H1 (cell line): Measurements from ENCODE around the gene INPP5J. TPM values are rescaled to one million over a fixed set of nuclear protein-coding genes. Genes with fewer than 3 reads are reported as not detected.

Experiments used
- CTCF ChIA-PET: fragments of 300-600 bp; sonication (Branson Sonifier 250); formaldehyde crosslinking; loops from one replicate; lab custom pipeline; 2021; ENCODE audit not compliant: partially characterized antibody; lab: Charles Lee
- POLR2A ChIA-PET: fragments of 300-600 bp; sonication (Branson Sonifier 250); formaldehyde crosslinking; loops from one replicate; lab custom pipeline; 2021; ENCODE audit warnings: inconsistent platforms; ENCODE audit not compliant: partially characterized antibody; lab: Charles Lee
- DNase-seq, 2 experiments: peaks; one replicate each; pipeline versions ENCODE4 v3.0.0 to v3.0.0-alpha.2; 2010 to 2022; ENCODE audit warnings: low spot score in 2 of 2, low read depth in 1 of 2, mixed read lengths in 1 of 2
- FAIRE-seq: peaks from 2 replicates; lab custom pipeline; 2011; peaks lifted over from hg19 to GRCh38; lab: Jason Lieb, UNC
- H2AFZ ChIP-seq: 2 replicates; pipeline ENCODE4 v1.8.1; 2012; ENCODE audit warnings: low read length, inconsistent platforms
- H2AK5ac ChIP-seq: 2 replicates; pipeline ENCODE4 v1.6.1; 2013; ENCODE audit warnings: low read depth, low read length
- H2BK120ac ChIP-seq: replicated peaks from 2 replicates; pipeline ENCODE3; 2013; ENCODE audit warnings: low read depth, low read length, inconsistent platforms
- H2BK12ac ChIP-seq: 2 replicates; pipeline ENCODE4 v1.6.1; 2013; ENCODE audit warnings: low read depth, low read length
- H2BK15ac ChIP-seq: 2 replicates; pipeline ENCODE4 v1.6.1; 2013; ENCODE audit warnings: low read length
- H2BK20ac ChIP-seq: 2 replicates; pipeline ENCODE4 v1.6.1; 2013; ENCODE audit warnings: low read length
- H2BK5ac ChIP-seq: 2 replicates; pipeline ENCODE4 v1.6.1; 2013; ENCODE audit warnings: low read depth, low read length
- H3K14ac ChIP-seq: 2 replicates; pipeline ENCODE4 v1.6.1; 2013; ENCODE audit warnings: inconsistent platforms; ENCODE audit not compliant: insufficient read length
- H3K18ac ChIP-seq: 2 replicates; pipeline ENCODE4 v1.6.1; 2013; ENCODE audit warnings: low read length; ENCODE audit errors: extremely low read depth
- H3K23ac ChIP-seq: 2 replicates; pipeline ENCODE4 v1.6.1; 2013; ENCODE audit warnings: inconsistent platforms; ENCODE audit not compliant: insufficient read length
- H3K23me2 ChIP-seq: 2 replicates; pipeline ENCODE4 v1.6.1; 2013; ENCODE audit warnings: low read depth, low read length
- H3K27ac ChIP-seq: 2 replicates; pipeline ENCODE4 v1.6.1; 2011; ENCODE audit warnings: low read depth, low read length, inconsistent platforms
- H3K27me3 ChIP-seq, 4 experiments: replicated peaks in 1 of 4; 1 replicate in 1 of 4; 2 replicates in 3 of 4; pipeline versions ENCODE4 v1.6.1 to v1.8.1; 2011 to 2013; ENCODE audit warnings: low read length in 3 of 4, mild to moderate bottlenecking in 3 of 4, inconsistent platforms in 2 of 4, mixed read lengths in 2 of 4, moderate library complexity in 1 of 4; ENCODE audit not compliant: control insufficient read depth in 3 of 4, insufficient read depth in 3 of 4; ENCODE audit errors: extremely low read depth in 1 of 4
- H3K36me3 ChIP-seq, 4 experiments: 2 replicates each; pipeline versions ENCODE4 v1.6.1 to v1.8.1; 2011 to 2013; ENCODE audit warnings: mild to moderate bottlenecking in 4 of 4, low read length in 3 of 4, moderate library complexity in 2 of 4, control low read depth in 1 of 4, inconsistent platforms in 1 of 4; ENCODE audit not compliant: insufficient read depth in 4 of 4, control insufficient read depth in 2 of 4
- H3K4ac ChIP-seq: replicated peaks from 2 replicates; pipeline ENCODE3; 2013; ENCODE audit warnings: low read length, low read depth, mixed read lengths, inconsistent platforms; ENCODE audit not compliant: insufficient read length
- H3K4me1 ChIP-seq, 4 experiments: replicated peaks in 1 of 4; 1 replicate in 1 of 4; 2 replicates in 3 of 4; pipeline versions ENCODE4 v1.6.1 to v1.8.1; 2011 to 2013; ENCODE audit warnings: low read length in 3 of 4, inconsistent platforms in 2 of 4, mixed read lengths in 1 of 4; ENCODE audit not compliant: insufficient read depth in 4 of 4, control insufficient read depth in 3 of 4
- H3K4me2 ChIP-seq, 2 experiments: 2 replicates each; pipeline versions ENCODE4 v1.6.1 to v1.8.1; 2011 to 2013; ENCODE audit warnings: low read depth in 2 of 2, low read length in 2 of 2, control low read depth in 1 of 2, inconsistent platforms in 1 of 2, mild to moderate bottlenecking in 1 of 2; ENCODE audit not compliant: insufficient read depth in 1 of 2
- H3K4me3 ChIP-seq, 4 experiments: fragments of 200-600, 300-600 bp in 1 of 4; sonication (generic), shearing (Covaris generic), sonication (Bioruptor Twin) in 1 of 4; 2 replicates each; pipeline versions ENCODE4 v1.5.1 to v1.8.1; 2011 to 2016; ENCODE audit warnings: low read length in 4 of 4, low read depth in 3 of 4, control low read depth in 2 of 4, inconsistent platforms in 2 of 4, mild to moderate bottlenecking in 2 of 4, mixed read lengths in 1 of 4, moderate library complexity in 1 of 4; ENCODE audit not compliant: insufficient read depth in 2 of 4; ENCODE audit errors: extremely low read depth in 1 of 4
- H3K56ac ChIP-seq: replicated peaks from 2 replicates; pipeline ENCODE3; 2013; ENCODE audit warnings: low read depth, mild to moderate bottlenecking, mixed read lengths, low read length, inconsistent platforms; ENCODE audit not compliant: insufficient read length
- H3K79me1 ChIP-seq: 2 replicates; pipeline ENCODE4 v1.6.1; 2013; ENCODE audit warnings: low read depth, low read length, control low read depth
- H3K79me2 ChIP-seq, 2 experiments: 2 replicates each; pipeline versions ENCODE4 v1.6.1 to v1.8.1; 2012 to 2013; ENCODE audit warnings: low read length in 2 of 2, mild to moderate bottlenecking in 2 of 2, inconsistent platforms in 1 of 2; ENCODE audit not compliant: insufficient read depth in 2 of 2, control insufficient read depth in 1 of 2
- H3K9ac ChIP-seq, 4 experiments: replicated peaks in 1 of 4; 1 replicate in 1 of 4; 2 replicates in 3 of 4; pipeline versions ENCODE4 v1.6.1 to v1.8.1; 2011 to 2013; ENCODE audit warnings: low read depth in 3 of 4, low read length in 3 of 4, control low read depth in 2 of 4, mild to moderate bottlenecking in 2 of 4, moderate library complexity in 2 of 4, inconsistent platforms in 1 of 4; ENCODE audit errors: extremely low read depth in 1 of 4
- H3K9me3 ChIP-seq, 2 experiments: 2 replicates each; pipeline versions ENCODE4 v1.6.1 to v1.8.1; 2012 to 2013; ENCODE audit warnings: mild to moderate bottlenecking in 2 of 2, moderate library complexity in 2 of 2, control low read depth in 1 of 2, inconsistent platforms in 1 of 2, low read depth in 1 of 2, low read length in 1 of 2, mixed read lengths in 1 of 2; ENCODE audit not compliant: insufficient read depth in 2 of 2
- H4K20me1 ChIP-seq, 2 experiments: replicated peaks in 1 of 2; 2 replicates each; pipeline versions ENCODE3 to v1.8.1; 2011 to 2013; ENCODE audit warnings: inconsistent platforms in 2 of 2, low read length in 2 of 2, mild to moderate bottlenecking in 1 of 2; ENCODE audit not compliant: insufficient read depth in 2 of 2, control insufficient read depth in 1 of 2
- H4K5ac ChIP-seq: 2 replicates; pipeline ENCODE4 v1.6.1; 2013; ENCODE audit warnings: low read length, low read depth, mixed read lengths, inconsistent platforms; ENCODE audit not compliant: insufficient read length
- H4K8ac ChIP-seq: 2 replicates; pipeline ENCODE4 v1.8.0; 2013; ENCODE audit warnings: mild to moderate bottlenecking, moderate library complexity, low read length, inconsistent platforms; ENCODE audit not compliant: insufficient read depth; ENCODE audit errors: extremely low read depth
- H4K91ac ChIP-seq: replicated peaks from 2 replicates; pipeline ENCODE3; 2013; ENCODE audit warnings: low read length, mixed read lengths, inconsistent platforms; ENCODE audit not compliant: insufficient read length
- ASH2L ChIP-seq: fragments of 200-600, 300-600 bp; sonication (generic); IDR thresholded peaks from one replicate; pipeline ENCODE4 v1.7.1; 2017; ENCODE audit warnings: low read length
- GTF2F1 ChIP-seq: IDR thresholded peaks from 2 replicates; pipeline ENCODE4 v1.6.1; 2012; ENCODE audit warnings: low read depth, low read length, improper control_type of control experiment, borderline replicate concordance
- KDM4A ChIP-seq: IDR thresholded peaks from one replicate; pipeline ENCODE4 v1.7.1; 2012; ENCODE audit warnings: low read depth, mild to moderate bottlenecking, moderate library complexity, low read length, inconsistent platforms; ENCODE audit not compliant: severe bottlenecking
- RFX5 ChIP-seq: IDR thresholded peaks from 2 replicates; pipeline ENCODE4 v1.6.1; 2011; ENCODE audit warnings: low read depth, low read length, improper control_type of control experiment, borderline replicate concordance
- SP2 ChIP-seq: IDR thresholded peaks from 2 replicates; pipeline ENCODE4 v1.6.1; 2012; ENCODE audit warnings: mild to moderate bottlenecking, low read length, inconsistent platforms
- SUZ12 ChIP-seq: fragments of 200-600 bp; sonication (generic); IDR thresholded peaks from 2 replicates; pipeline ENCODE4 v1.6.1; 2012; ENCODE audit warnings: mild to moderate bottlenecking, inconsistent platforms, low read length, moderate library complexity, mixed read lengths
- TBP ChIP-seq: IDR thresholded peaks from 2 replicates; pipeline ENCODE4 v1.6.1; 2011; ENCODE audit warnings: low read depth, low read length, improper control_type of control experiment
- whole genome bisulfite sequencing, 2 experiments: shearing (Covaris generic) in 1 of 2; methylation state at CpG; one replicate each; pipeline versions ENCODE4 v1.1.6 to v1.1.7; 2013 to 2015; ENCODE audit warnings: low lambda C conversion rate in 2 of 2, mixed read lengths in 2 of 2, inconsistent platforms in 1 of 2, low coverage in 1 of 2, missing lambda C conversion rate in 1 of 2; ENCODE audit not compliant: insufficient replicate concordance in 2 of 2, insufficient coverage in 1 of 2, insufficient read length in 1 of 2; ENCODE audit errors: extremely low coverage in 1 of 2, missing lambda C conversion rate in 1 of 2; 5-methylcytosine and 5-hydroxymethylcytosine counted together
- polyA plus RNA-seq, 7 experiments: library from polyadenylated mRNA; depleted of rRNA in 3 of 7; stranded (reverse) in 5 of 7; unstranded in 2 of 7; fragments of >200 nt in 5 of 7; fragments of 200-250 nt in 2 of 7; gene quantifications; 1 replicate in 5 of 7; 2 replicates in 1 of 7; 4 replicates in 1 of 7; pipeline versions ENCODE4 v1.2.1 to v1.2.3, GENCODE V29; 2011 to 2013; ENCODE audit warnings: missing spikeins in 2 of 7, mixed read lengths in 2 of 7
- total RNA-seq: library from RNA; stranded (reverse); fragmentation: NEBNext Ultra II Directional; extraction: Animal tissue kit (Norgen Biotek cat#: 25700); gene quantifications from 2 replicates; pipeline ENCODE4 v1.2.1, GENCODE V29; 2021
- TF ChIP-seq, protein P1 (sequence below): IDR thresholded peaks from 2 replicates; pipeline ENCODE4 v1.6.1; 2012; ENCODE audit warnings: inconsistent platforms
- TF ChIP-seq, protein P2 (sequence below): IDR thresholded peaks from 2 replicates; pipeline ENCODE4 v1.6.1; 2012; ENCODE audit warnings: inconsistent platforms
- TF ChIP-seq, protein P3 (sequence below): IDR thresholded peaks from 2 replicates; pipeline ENCODE4 v1.6.1; 2011; ENCODE audit warnings: low read length, improper control_type of control experiment

The INPP5J gene
- total and polyA plus RNA-seq, 2 of the 8 experiments (the other 6 are each of a cell fraction or from before 2014, with no cell fraction given) = 5.4 to 6.0 TPM

DNA sequence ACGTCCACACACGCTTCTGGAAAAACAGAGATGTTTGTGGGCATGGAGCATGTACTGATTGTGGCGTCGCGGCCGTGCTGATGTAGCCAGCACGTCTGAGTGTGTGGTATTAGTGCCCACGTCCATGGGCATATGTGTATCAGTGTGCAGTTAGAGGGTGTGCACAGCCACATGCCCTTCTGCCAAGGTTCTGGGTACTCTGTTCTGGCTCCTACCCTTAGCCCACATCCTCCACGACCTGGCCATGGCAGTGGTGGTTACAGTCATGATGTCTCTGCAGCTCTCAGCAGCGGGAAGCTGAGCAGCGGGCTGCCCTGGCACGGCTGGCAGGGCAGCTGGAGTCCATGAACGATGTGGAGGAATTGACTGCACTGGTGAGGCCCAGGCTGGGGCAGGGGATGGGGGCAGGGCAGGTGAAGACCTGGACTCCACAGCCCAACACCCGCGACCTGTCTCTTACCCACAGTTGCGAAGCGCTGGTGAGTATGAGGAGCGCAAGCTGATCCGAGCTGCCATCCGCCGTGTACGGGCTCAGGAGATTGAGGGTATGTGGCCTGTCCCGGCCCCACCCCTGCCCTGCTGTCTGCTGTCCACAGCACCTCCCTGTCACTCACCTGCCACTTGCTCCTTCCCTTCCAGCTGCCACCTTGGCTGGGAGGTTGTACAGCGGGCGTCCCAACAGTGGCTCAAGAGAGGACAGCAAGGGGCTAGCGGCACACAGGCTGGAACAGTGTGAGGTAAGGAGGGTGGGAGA lies 34.4 kb upstream of the INPP5J start:
- Histone ChIP-seq H3K27ac (no peak overlapping the region), H3K79me2 (peaks cover 0 to 9% of the 10 kb centered on the region in 2 experiments; a peak in 1 of 4 replicates), H3K56ac (no peak overlapping the region), H3K14ac (no peak overlapping the region), H4K5ac (no peak overlapping the region), H3K36me3 (no peaks in the 10 kb centered on the region), H2BK120ac (no peak overlapping the region), H3K4me1 (peaks cover 0 to 19% (median 10%) of the 10 kb centered on the region in 4 experiments; a peak in 6 of 7 replicates), H2BK20ac (no peak overlapping the region), H3K23me2 (peaks cover 8% of the 10 kb centered on the region), H2BK15ac (no peak overlapping the region), H3K23ac (no peak overlapping the region), H3K9ac (no peak overlapping the region), H3K18ac (no peak overlapping the region), H4K20me1 (no peaks in the 10 kb centered on the region), H2AK5ac (no peak overlapping the region), H3K9me3 (no peaks in the 10 kb centered on the region), H3K27me3 (no peaks in the 10 kb centered on the region), H4K8ac (no peak overlapping the region), H3K4me3 (no peak overlapping the region), H4K91ac (no peak overlapping the region), H3K4me2 (no peak overlapping the region), H2BK5ac (peak overlapping the region; percentile 40; the same call in 1 of the 2 replicates), H2AFZ (no peak overlapping the region), H3K4ac (no peak overlapping the region), H2BK12ac (0 out of 2 replicates have a peak overlapping the region, but pooled peaks have one; percentile 17), H3K79me1 (no peaks in the 10 kb centered on the region; the same call in 1 of the 2 replicates)
- no peak for DNase-seq
- 88% methylated on average over 25 of the region's 26 CpGs; no CpG with 5 or more reads in 1 of the 2 experiments for WGBS, 2 experiments
- CTCF ChIA-PET = interaction anchor here (0.6 to 13.3 kb wide), 18 partner anchors 9 to 376 kb away, joined by 3 to 207 read pairs (median 4); partner anchors contain the start of gene PLA2G3
- FAIRE-seq = no peak
- POLR2A ChIA-PET = interaction anchor here (0.7 to 12.2 kb wide), 3 partner anchors 7 to 119 kb away, joined by 4 to 220 read pairs (median 57); partner anchors contain the start of genes MORC2 and TUG1
- TF ChIP-seq RFX5 (no peak), ASH2L (no peak), KDM4A (no peak), GTF2F1 (no peak), TBP (no peak), SUZ12 (no peak), SP2 (no peak)
- TF ChIP-seq, protein P1, sequence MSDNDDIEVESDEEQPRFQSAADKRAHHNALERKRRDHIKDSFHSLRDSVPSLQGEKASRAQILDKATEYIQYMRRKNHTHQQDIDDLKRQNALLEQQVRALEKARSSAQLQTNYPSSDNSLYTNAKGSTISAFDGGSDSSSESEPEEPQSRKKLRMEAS = no peak
- TF ChIP-seq, protein P2, sequence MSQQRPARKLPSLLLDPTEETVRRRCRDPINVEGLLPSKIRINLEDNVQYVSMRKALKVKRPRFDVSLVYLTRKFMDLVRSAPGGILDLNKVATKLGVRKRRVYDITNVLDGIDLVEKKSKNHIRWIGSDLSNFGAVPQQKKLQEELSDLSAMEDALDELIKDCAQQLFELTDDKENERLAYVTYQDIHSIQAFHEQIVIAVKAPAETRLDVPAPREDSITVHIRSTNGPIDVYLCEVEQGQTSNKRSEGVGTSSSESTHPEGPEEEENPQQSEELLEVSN = no peak
- TF ChIP-seq, protein P3, sequence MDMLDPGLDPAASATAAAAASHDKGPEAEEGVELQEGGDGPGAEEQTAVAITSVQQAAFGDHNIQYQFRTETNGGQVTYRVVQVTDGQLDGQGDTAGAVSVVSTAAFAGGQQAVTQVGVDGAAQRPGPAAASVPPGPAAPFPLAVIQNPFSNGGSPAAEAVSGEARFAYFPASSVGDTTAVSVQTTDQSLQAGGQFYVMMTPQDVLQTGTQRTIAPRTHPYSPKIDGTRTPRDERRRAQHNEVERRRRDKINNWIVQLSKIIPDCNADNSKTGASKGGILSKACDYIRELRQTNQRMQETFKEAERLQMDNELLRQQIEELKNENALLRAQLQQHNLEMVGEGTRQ = no peak
